ENCODE data around the gene NRXN3. TPM values are rescaled to one million over a fixed set of nuclear protein-coding genes. Genes with fewer than 3 reads are reported as not detected.

Gene NRXN3
- total and polyA plus RNA-seq, 5 donors, result 1.5 to 4.7 (median 4.0) TPM

GRCh38 chr14:79914595-79914994, 1744.4 kb downstream of the NRXN3 start:
- intact Hi-C loops (cut with DNase I), result no loop called here
- ATAC-seq (no peak), DNase-seq (no peak)
- Histone ChIP-seq H3K4me3 (ENCODE audit: low read length) (no peak overlapping the region), H3K27me3 (ENCODE audit: control insufficient read depth, insufficient read depth) (no peaks in the 10 kb centered on the region), H3K27ac (ENCODE audit: low read length) (no peak overlapping the region), H3K9me3 (ENCODE audit: control insufficient read depth, low read length) (no peaks in the 10 kb centered on the region), H3K4me1 (ENCODE audit: control insufficient read depth, insufficient read depth, low read length) (no peaks in the 10 kb centered on the region)
- WGBS, result 92% methylated on average over 2 of the region's 2 CpGs

GRCh38 chr14:79915406-79915805, 1745.2 kb downstream of the NRXN3 start:
- WGBS, result 63% methylated on average over 1 of the region's 1 CpG
- H3K4me3 ChIP-seq (ENCODE audit: low read length), result no peak overlapping the region
- ATAC-seq (no peak), DNase-seq (no peak)
- H3K27me3 ChIP-seq (ENCODE audit: control insufficient read depth, insufficient read depth), result no peaks in the 10 kb centered on the region
- no peaks in the 10 kb centered on the region for H3K4me1 ChIP-seq (ENCODE audit: control insufficient read depth, insufficient read depth, low read length)
- no peak overlapping the region for H3K27ac ChIP-seq (ENCODE audit: low read length)
- intact Hi-C loops (cut with DNase I), result no loop called here
- no peaks in the 10 kb centered on the region for H3K9me3 ChIP-seq (ENCODE audit: control insufficient read depth, low read length)

- Histone ChIP-seq H3K4me1 (ENCODE audit: control insufficient read depth, insufficient read depth, low read length) (no peaks in the 10 kb centered on the region), H3K4me3 (ENCODE audit: low read length) (no peak overlapping the region), H3K27me3 (ENCODE audit: control insufficient read depth, insufficient read depth) (no peaks in the 10 kb centered on the region), H3K9me3 (ENCODE audit: control insufficient read depth, low read length) (no peaks in the 10 kb centered on the region), H3K27ac (ENCODE audit: low read length) (no peak overlapping the region)
- ATAC-seq, result no peak
- intact Hi-C loops (cut with DNase I), result no loop called here
- DNase-seq, result no peak
These were observed 1746.1 kb downstream of the NRXN3 start for GRCh38 chr14:79916281-79916680.

- H3K27me3 ChIP-seq (ENCODE audit: control insufficient read depth, insufficient read depth), result no peaks in the 10 kb centered on the region
- DNase-seq (no peak), ATAC-seq (no peak)
- H3K4me1 ChIP-seq (ENCODE audit: control insufficient read depth, insufficient read depth, low read length), result no peaks in the 10 kb centered on the region
- 83% methylated on average over 1 of the region's 1 CpG for WGBS
- H3K27ac ChIP-seq (ENCODE audit: low read length), result no peak overlapping the region
- H3K9me3 ChIP-seq (ENCODE audit: control insufficient read depth, low read length), result no peaks in the 10 kb centered on the region
- H3K4me3 ChIP-seq (ENCODE audit: low read length), result no peak overlapping the region
- intact Hi-C loops (cut with DNase I), result no loop called here
These were observed 1746.7 kb downstream of the NRXN3 start for GRCh38 chr14:79916892-79917291.
